ENCODE results near the gene GEMIN7.

GRCh38 chr19:45097776-45098520 lies 18.9 kb downstream of the GEMIN7 start:
- 0 out of 2 replicates have a peak, but pooled peaks have one; percentile 44 for TF ChIP-seq ZNF580 (CRISPR knock-in tag; IDR thresholded peaks at IDR 0.05; ENCODE audit: borderline replicate concordance, low read depth)
- no peak for TF ChIP-seq NR1H2 (CRISPR knock-in tag; IDR thresholded peaks at IDR 0.05; ENCODE audit: borderline replicate concordance, low read depth)
- TF ChIP-seq, protein P1, sequence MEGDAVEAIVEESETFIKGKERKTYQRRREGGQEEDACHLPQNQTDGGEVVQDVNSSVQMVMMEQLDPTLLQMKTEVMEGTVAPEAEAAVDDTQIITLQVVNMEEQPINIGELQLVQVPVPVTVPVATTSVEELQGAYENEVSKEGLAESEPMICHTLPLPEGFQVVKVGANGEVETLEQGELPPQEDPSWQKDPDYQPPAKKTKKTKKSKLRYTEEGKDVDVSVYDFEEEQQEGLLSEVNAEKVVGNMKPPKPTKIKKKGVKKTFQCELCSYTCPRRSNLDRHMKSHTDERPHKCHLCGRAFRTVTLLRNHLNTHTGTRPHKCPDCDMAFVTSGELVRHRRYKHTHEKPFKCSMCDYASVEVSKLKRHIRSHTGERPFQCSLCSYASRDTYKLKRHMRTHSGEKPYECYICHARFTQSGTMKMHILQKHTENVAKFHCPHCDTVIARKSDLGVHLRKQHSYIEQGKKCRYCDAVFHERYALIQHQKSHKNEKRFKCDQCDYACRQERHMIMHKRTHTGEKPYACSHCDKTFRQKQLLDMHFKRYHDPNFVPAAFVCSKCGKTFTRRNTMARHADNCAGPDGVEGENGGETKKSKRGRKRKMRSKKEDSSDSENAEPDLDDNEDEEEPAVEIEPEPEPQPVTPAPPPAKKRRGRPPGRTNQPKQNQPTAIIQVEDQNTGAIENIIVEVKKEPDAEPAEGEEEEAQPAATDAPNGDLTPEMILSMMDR (CRISPR knock-in tag; IDR thresholded peaks at IDR 0.05), result no peak; the same call in 1 of the 2 replicates
- TF ChIP-seq ZNF20 (CRISPR knock-in tag; IDR thresholded peaks at IDR 0.05), result no peak
- no peak for TF ChIP-seq ZNF484 (CRISPR knock-in tag; IDR thresholded peaks at IDR 0.05; ENCODE audit: borderline replicate concordance, low read depth)
